Progenitor cell of endocrine pancreas (in vitro differentiated cells): ENCODE measurements around the gene MSI2. TPM values are rescaled to one million over a fixed set of nuclear protein-coding genes. Genes with fewer than 3 reads are reported as not detected.
A peak's percentile ranks its signal among the peaks of the same experiment; 100 is the strongest.
"Not testable (repeated sequence)": the region's sequence is repeated elsewhere in the genome, so short reads cannot be mapped to it uniquely, and the experiment has no call there.

Experiments
- DNase-seq: peaks from one replicate; pipeline ENCODE4 v3.0.0; 2021; ENCODE audit warnings: low spot score; ENCODE audit not compliant: unreplicated experiment
- H3K27ac Mint-ChIP-seq: 2 replicates; pipeline ENCODE4 v1.8.0; 2021; ENCODE audit warnings: mild to moderate bottlenecking, moderate library complexity, mixed read lengths
- H3K27me3 Mint-ChIP-seq: 2 replicates; pipeline ENCODE4 v1.8.0; 2021; ENCODE audit warnings: mixed read lengths
- H3K36me3 Mint-ChIP-seq: 2 replicates; pipeline ENCODE4 v1.8.0; 2022; ENCODE audit warnings: mixed read lengths; ENCODE audit not compliant: insufficient read depth
- H3K4me1 Mint-ChIP-seq: 2 replicates; pipeline ENCODE4 v1.8.0; 2021; ENCODE audit warnings: low read depth, mixed read lengths
- H3K4me3 Mint-ChIP-seq: 2 replicates; pipeline ENCODE4 v1.8.0; 2021; ENCODE audit warnings: low read depth, mild to moderate bottlenecking, moderate library complexity, mixed read lengths
- H3K9me3 Mint-ChIP-seq: 2 replicates; pipeline ENCODE4 v1.8.0; 2021; ENCODE audit warnings: low read depth, mixed read lengths
- CTCF ChIP-seq: fragments of 200-600 bp; sonication (generic); IDR thresholded peaks from one replicate; pipeline ENCODE4 v1.5.0; 2021; ENCODE audit warnings: antibody characterized with exemption, mild to moderate bottlenecking; ENCODE audit not compliant: unreplicated experiment
- total RNA-seq: library from RNA; stranded (reverse); gene quantifications from 2 replicates; pipeline ENCODE4 v1.2.1, GENCODE V29; 2021

The MSI2 gene
- total RNA-seq, 1 donor from 2014 or later: 164 TPM

- Mint-ChIP-seq H3K9me3 (peaks cover 8% of the 10 kb centered on the region), H3K36me3 (peaks cover 29% of the 10 kb centered on the region), H3K4me3 (no peak overlapping the region), H3K4me1 (peaks cover 9% of the 10 kb centered on the region), H3K27ac (no peak overlapping the region), H3K27me3 (no peaks in the 10 kb centered on the region)
- no peak for DNase-seq
- TF ChIP-seq CTCF: no peak
These were observed 363.0 kb downstream of the MSI2 start for GRCh38 chr17:57619061-57619937.

DNA sequence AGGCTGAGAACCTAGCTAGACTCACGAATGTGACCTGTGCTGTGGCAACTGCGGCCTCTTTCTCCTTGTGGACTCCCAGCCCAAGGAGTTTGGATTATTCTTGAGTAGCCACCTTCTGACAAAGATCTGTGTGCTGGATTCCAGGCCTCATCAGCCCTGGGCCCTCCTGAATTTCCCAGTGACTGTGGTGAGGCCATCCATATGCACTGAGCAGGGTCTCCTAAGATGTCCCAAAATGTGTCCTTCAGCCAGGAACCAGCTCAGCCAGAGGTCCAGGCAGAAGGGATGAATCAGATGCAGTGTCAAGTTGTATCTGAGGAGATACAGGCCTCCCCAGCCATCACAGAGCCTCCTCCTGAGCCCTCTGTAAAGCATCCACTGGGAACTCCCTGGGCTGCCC lies 364.3 kb downstream of the MSI2 start:
- Mint-ChIP-seq H3K4me1 (peaks cover 11% of the 10 kb centered on the region), H3K4me3 (no peak overlapping the region), H3K36me3 (peaks cover 25% of the 10 kb centered on the region), H3K27me3 (no peaks in the 10 kb centered on the region), H3K27ac (no peak overlapping the region), H3K9me3 (peaks cover 8% of the 10 kb centered on the region)
- TF ChIP-seq CTCF: no peak
- DNase-seq: no peak

GRCh38 chr17:57621791-57622190 lies 365.5 kb downstream of the MSI2 start:
- not testable (repeated sequence) for H3K9me3 Mint-ChIP-seq, H3K27me3 Mint-ChIP-seq, H3K4me3 Mint-ChIP-seq, DNase-seq, H3K27ac Mint-ChIP-seq
- peaks cover 16% of the 10 kb centered on the region for H3K36me3 Mint-ChIP-seq
- H3K4me1 Mint-ChIP-seq: peaks cover 11% of the 10 kb centered on the region

GRCh38 chr17:57622306-57622682 lies 366.0 kb downstream of the MSI2 start:
- H3K36me3 Mint-ChIP-seq: peaks cover 11% of the 10 kb centered on the region
- peaks cover 11% of the 10 kb centered on the region for H3K4me1 Mint-ChIP-seq
- H3K4me3 Mint-ChIP-seq: no peak overlapping the region
- H3K27me3 Mint-ChIP-seq: no peaks in the 10 kb centered on the region
- peaks cover under 1% of the 10 kb centered on the region for H3K9me3 Mint-ChIP-seq
- H3K27ac Mint-ChIP-seq: peak overlapping the region; percentile 80
- TF ChIP-seq CTCF: no peak
- DNase-seq: no peak

- H3K4me1 Mint-ChIP-seq: peaks cover 11% of the 10 kb centered on the region
- H3K4me3 Mint-ChIP-seq: no peak overlapping the region
- TF ChIP-seq CTCF: no peak
- peak overlapping the region; percentile 80 for H3K27ac Mint-ChIP-seq
- no peak for DNase-seq
- H3K36me3 Mint-ChIP-seq: peaks cover 12% of the 10 kb centered on the region
- no peaks in the 10 kb centered on the region for H3K9me3 Mint-ChIP-seq
- H3K27me3 Mint-ChIP-seq: no peaks in the 10 kb centered on the region
These were observed 366.5 kb downstream of the MSI2 start for GRCh38 chr17:57622683-57623433.
